ENCODE data around the gene STYXL1.
A peak's percentile ranks its signal among the peaks of the same experiment; 100 is the strongest.

The STYXL1 gene

GRCh38 chr7:75998038-75998437 is 49.8 kb downstream of the STYXL1 start:
- no peak overlapping the region for H3K4me3 ChIP-seq (replicated peaks; ENCODE audit: low read depth, low read length)
- no peak for TF ChIP-seq CTCF (IDR thresholded peaks at IDR 0.05; ENCODE audit: low read depth, low read length, missing control alignments)
- no peak for DNase-seq (ENCODE audit: extremely low read depth, low read depth)

- no peak overlapping the region for H3K4me3 ChIP-seq (replicated peaks; ENCODE audit: low read depth, low read length)
- no peak for TF ChIP-seq CTCF (IDR thresholded peaks at IDR 0.05; ENCODE audit: low read depth, low read length, missing control alignments)
- DNase-seq (ENCODE audit: extremely low read depth, low read depth) = no peak
Observed at GRCh38 chr7:75996476-75996875, 51.3 kb downstream of the STYXL1 start.

- TF ChIP-seq CTCF (IDR thresholded peaks at IDR 0.05; ENCODE audit: low read depth, low read length, missing control alignments) = no peak
- H3K4me3 ChIP-seq (replicated peaks; ENCODE audit: low read depth, low read length) = no peak overlapping the region
- DNase-seq (ENCODE audit: extremely low read depth, low read depth) = no peak
Observed at GRCh38 chr7:75995996-75996395, 51.8 kb downstream of the STYXL1 start.

GRCh38 chr7:75995052-75995471 is 52.7 kb downstream of the STYXL1 start:
- peak overlapping the region; percentile 64 for H3K4me3 ChIP-seq (replicated peaks; ENCODE audit: low read depth, low read length)
- no peak for TF ChIP-seq CTCF (IDR thresholded peaks at IDR 0.05; ENCODE audit: low read depth, low read length, missing control alignments)
- no peak for DNase-seq (ENCODE audit: extremely low read depth, low read depth)

GRCh38 chr7:75994388-75995051 is 53.3 kb downstream of the STYXL1 start, which contains the start of gene TMEM120A:
Gene TMEM120A (minus strand): TSS chr7:75994595. CDS start chr7:75994570, 25 bp downstream.
- peak within 1 kb of the TSS; percentile 64 for H3K4me3 ChIP-seq (replicated peaks; ENCODE audit: low read depth, low read length)

GRCh38 chr7:75993689-75994387 is 54.0 kb downstream of the STYXL1 start:
- H3K4me3 ChIP-seq (replicated peaks; ENCODE audit: low read depth, low read length) = peak overlapping the region; percentile 64
- DNase-seq (ENCODE audit: extremely low read depth, low read depth) = no peak
- TF ChIP-seq CTCF (IDR thresholded peaks at IDR 0.05; ENCODE audit: low read depth, low read length, missing control alignments) = no peak

More at GRCh38 chr7:75994388-75995051, 53.3 kb downstream of the STYXL1 start, which contains the start of gene TMEM120A:
- no peak for TF ChIP-seq CTCF (IDR thresholded peaks at IDR 0.05; ENCODE audit: low read depth, low read length, missing control alignments)
- DNase-seq (ENCODE audit: extremely low read depth, low read depth) = peak; percentile 54
